Upper lobe of left lung (tissue), 4 donors: Measurements from ENCODE around the gene CASP8.

Source experiments
- CTCF ChIP-seq, 6 experiments: fragments of 450-650 bp in 4 of 6; fragments of 200-600 bp in 2 of 6; sonication (generic) in 2 of 6; IDR thresholded peaks; one replicate each; pipeline ENCODE4 v1.5.1; 2016 to 2019; ENCODE audit warnings: antibody characterized with exemption in 6 of 6
- POLR2AphosphoS5 ChIP-seq, 2 donors: sonication (generic); formaldehyde crosslinking; IDR thresholded peaks; one replicate each; pipeline ENCODE4 v1.5.1; 2017; ENCODE audit warnings: antibody characterized with exemption in 2 of 2

GRCh38 chr2:201256082-201256481, 4.3 kb upstream of the CASP8 start:
- no peak for TF ChIP-seq CTCF (IDR thresholded peaks at IDR 0.05)
- no peak for TF ChIP-seq POLR2AphosphoS5 (IDR thresholded peaks at IDR 0.05)
